K562 (cell line): ENCODE results near the gene PDZK1IP1. TPM values are rescaled to one million over a fixed set of nuclear protein-coding genes. Genes with fewer than 3 reads are reported as not detected.

Experiments
- CREBBP ChIP-seq: IDR thresholded peaks from one replicate; pipeline ENCODE4 v1.6.1; 2012; ENCODE audit warnings: low read depth, mild to moderate bottlenecking, control low read depth, inconsistent platforms, low read length
- DACH1 ChIP-seq: fragments of 450-650 bp; IDR thresholded peaks from 2 replicates; pipeline ENCODE4 v1.6.1; 2018; ENCODE audit not compliant: partially characterized antibody
- HDGF ChIP-seq: fragments of 450-650 bp; IDR thresholded peaks from 2 replicates; pipeline ENCODE4 v1.6.1; 2016
- ILK ChIP-seq: fragments of 450-650 bp; IDR thresholded peaks from 2 replicates; pipeline ENCODE4 v1.6.1; 2016; ENCODE audit warnings: missing genetic modification characterization, low read depth, mild to moderate bottlenecking, missing compliant biosample characterization, moderate library complexity, borderline replicate concordance
- NR3C1 ChIP-seq: sonication (generic); formaldehyde crosslinking; IDR thresholded peaks from 2 replicates; pipeline ENCODE4 v1.8.1; 2022; ENCODE audit warnings: missing genetic modification reagents
- NR4A1 ChIP-seq, 2 experiments: fragments of 250-450 bp in 1 of 2; fragments of 450-650 bp in 1 of 2; sonication (Bioruptor Pico) in 1 of 2; IDR thresholded peaks; 2 replicates each; pipeline versions ENCODE4 v1.4.0 to v1.6.1; 2016 to 2020; ENCODE audit warnings: mild to moderate bottlenecking in 2 of 2, missing compliant biosample characterization in 1 of 2, missing genetic modification characterization in 1 of 2, moderate library complexity in 1 of 2
- PRDM10 ChIP-seq: fragments of 450-650 bp; IDR thresholded peaks from 2 replicates; pipeline ENCODE4 v1.6.1; 2018; ENCODE audit not compliant: partially characterized antibody
- RBM39 ChIP-seq: fragments of 200-400 bp; formaldehyde crosslinking; optimal IDR thresholded peaks from 2 replicates; pipeline ENCODE3; 2018; ENCODE audit warnings: low read depth, low read length
- TFE3 ChIP-seq: fragments of 450-650 bp; formaldehyde crosslinking; IDR thresholded peaks from 2 replicates; pipeline ENCODE4 v1.4.0; 2020; ENCODE audit warnings: mild to moderate bottlenecking, mixed read lengths
- TRIM28 ChIP-seq: fragments of 450-650 bp; IDR thresholded peaks from 2 replicates; pipeline ENCODE4 v1.6.1; 2017
- ZBTB7A ChIP-seq: IDR thresholded peaks from 2 replicates; pipeline ENCODE4 v1.6.1; 2011; ENCODE audit warnings: low read depth, mild to moderate bottlenecking, low read length, moderate library complexity, borderline replicate concordance; ENCODE audit not compliant: control insufficient read depth
- ZNF384 ChIP-seq: IDR thresholded peaks from 2 replicates; pipeline ENCODE4 v1.6.1; 2012; ENCODE audit warnings: low read depth, low read length, improper control_type of control experiment
- ZNF609 ChIP-seq: sonication (generic); formaldehyde crosslinking; IDR thresholded peaks from 2 replicates; pipeline ENCODE4 v1.8.1; 2023; ENCODE audit warnings: missing genetic modification reagents, mild to moderate bottlenecking, borderline replicate concordance
- polyA plus RNA-seq, 8 experiments: library from polyadenylated mRNA; depleted of rRNA in 4 of 8; stranded (reverse) in 5 of 8; unstranded in 3 of 8; fragments of >200 nt; fragmentation: Nextera tagmentation in 2 of 8; fragmentation: Illumina TruSeq in 1 of 8; extraction: Ambion mirVana in 2 of 8; extraction: Trizol in 1 of 8; gene quantifications; 2 replicates each; pipeline versions ENCODE4 v1.2.1 to v1.2.3, GENCODE V29; 2011 to 2014; ENCODE audit warnings: inconsistent platforms in 1 of 8, missing spikeins in 1 of 8
- total RNA-seq, 7 experiments: library from RNA; depleted of rRNA in 6 of 7; stranded (reverse); fragments of >200 nt in 6 of 7; fragmentation: Illumina TruSeq in 2 of 7; extraction: Trizol in 2 of 7; gene quantifications; 2 replicates each; pipeline versions ENCODE4 v1.2.1 to v1.2.3, GENCODE V29; 2011 to 2021; ENCODE audit warnings: low replicate concordance in 1 of 7

Gene PDZK1IP1
- total and polyA plus RNA-seq, 9 of the 15 experiments (the other 6 are each of a cell fraction or from before 2014, with no cell fraction given): 0.17 to 0.68 (median 0.53) TPM; not detected in 2

GRCh38 chr1:47192458-47193384 is 2.9 kb upstream of the PDZK1IP1 start (continued):
- no peak for TF ChIP-seq ZNF609 (CRISPR knock-in tag)
- no peak for TF ChIP-seq NR3C1 (CRISPR knock-in tag)
- peak; percentile 5 for TF ChIP-seq PRDM10
- TF ChIP-seq TRIM28: peak; percentile 36; the same call in 1 of the 2 replicates
- TF ChIP-seq CREBBP: no peak
- peak; percentile 38 for TF ChIP-seq DACH1
- TF ChIP-seq NR4A1 (CRISPR knock-in tag; IDR thresholded peaks at IDR 0.05): no peak
- peak; percentile 60; the same call in 1 of the 2 replicates for TF ChIP-seq NR4A1 (tag; IDR thresholded peaks at IDR 0.05)
- peak; percentile 63; the same call in 1 of the 2 replicates for TF ChIP-seq ZBTB7A
- TF ChIP-seq ILK (tag): no peak
- TF ChIP-seq TFE3 (CRISPR knock-in tag): no peak
- 0 out of 2 replicates have a peak, but pooled peaks have one; percentile 31 for TF ChIP-seq ZNF384
- peak; percentile 95; the same call in 1 of the 2 replicates for TF ChIP-seq HDGF
- TF ChIP-seq RBM39: no peak
